Progenitor cell of endocrine pancreas (in vitro differentiated cells): Measurements from ENCODE around the gene EPS15. TPM values are rescaled to one million over a fixed set of nuclear protein-coding genes. Genes with fewer than 3 reads are reported as not detected.

Source experiments
- DNase-seq: peaks from one replicate; pipeline ENCODE4 v3.0.0; 2021; ENCODE audit warnings: low spot score; ENCODE audit not compliant: unreplicated experiment
- H3K27ac Mint-ChIP-seq: 2 replicates; pipeline ENCODE4 v1.8.0; 2021; ENCODE audit warnings: mild to moderate bottlenecking, moderate library complexity, mixed read lengths
- H3K27me3 Mint-ChIP-seq: 2 replicates; pipeline ENCODE4 v1.8.0; 2021; ENCODE audit warnings: mixed read lengths
- H3K36me3 Mint-ChIP-seq: 2 replicates; pipeline ENCODE4 v1.8.0; 2022; ENCODE audit warnings: mixed read lengths; ENCODE audit not compliant: insufficient read depth
- H3K4me1 Mint-ChIP-seq: 2 replicates; pipeline ENCODE4 v1.8.0; 2021; ENCODE audit warnings: low read depth, mixed read lengths
- H3K4me3 Mint-ChIP-seq: 2 replicates; pipeline ENCODE4 v1.8.0; 2021; ENCODE audit warnings: low read depth, mild to moderate bottlenecking, moderate library complexity, mixed read lengths
- H3K9me3 Mint-ChIP-seq: 2 replicates; pipeline ENCODE4 v1.8.0; 2021; ENCODE audit warnings: low read depth, mixed read lengths
- CTCF ChIP-seq: fragments of 200-600 bp; sonication (generic); IDR thresholded peaks from one replicate; pipeline ENCODE4 v1.5.0; 2021; ENCODE audit warnings: antibody characterized with exemption, mild to moderate bottlenecking; ENCODE audit not compliant: unreplicated experiment
- total RNA-seq: library from RNA; stranded (reverse); gene quantifications from 2 replicates; pipeline ENCODE4 v1.2.1, GENCODE V29; 2021

Gene EPS15
- total RNA-seq, 1 donor from 2014 or later = 63.8 TPM

- Mint-ChIP-seq H3K27me3 (no peaks in the 10 kb centered on the region), H3K27ac (no peak overlapping the region), H3K36me3 (peaks cover 24% of the 10 kb centered on the region), H3K4me3 (no peak overlapping the region), H3K9me3 (peaks cover 8% of the 10 kb centered on the region), H3K4me1 (no peaks in the 10 kb centered on the region)
- no peak for TF ChIP-seq CTCF
- DNase-seq = no peak
These were observed 19.4 kb downstream of the EPS15 start for GRCh38 chr1:51499694-51500093.

GRCh38 chr1:51498924-51499323 is 20.1 kb downstream of the EPS15 start:
- Mint-ChIP-seq H3K4me3 (no peak overlapping the region), H3K36me3 (peaks cover 22% of the 10 kb centered on the region), H3K4me1 (peaks cover under 1% of the 10 kb centered on the region), H3K27ac (no peak overlapping the region), H3K9me3 (peaks cover 11% of the 10 kb centered on the region), H3K27me3 (no peaks in the 10 kb centered on the region)
- TF ChIP-seq CTCF = no peak
- DNase-seq = no peak

- DNase-seq = no peak
- H3K4me3 Mint-ChIP-seq = no peak overlapping the region
- H3K27ac Mint-ChIP-seq = no peak overlapping the region
- peaks cover 12% of the 10 kb centered on the region for H3K36me3 Mint-ChIP-seq
- no peaks in the 10 kb centered on the region for H3K27me3 Mint-ChIP-seq
- H3K4me1 Mint-ChIP-seq = peaks cover 3% of the 10 kb centered on the region
- TF ChIP-seq CTCF = no peak
- H3K9me3 Mint-ChIP-seq = peaks cover 10% of the 10 kb centered on the region
These were observed 21.7 kb downstream of the EPS15 start for GRCh38 chr1:51497340-51497739.

GRCh38 chr1:51494138-51494830 is 24.8 kb downstream of the EPS15 start:
- Mint-ChIP-seq H3K9me3 (peaks cover 10% of the 10 kb centered on the region), H3K27me3 (no peaks in the 10 kb centered on the region), H3K4me1 (peaks cover 9% of the 10 kb centered on the region), H3K36me3 (peaks cover 7% of the 10 kb centered on the region), H3K27ac (no peak overlapping the region), H3K4me3 (no peak overlapping the region)
- no peak for DNase-seq
- no peak for TF ChIP-seq CTCF

GRCh38 chr1:51491166-51491981 is 27.7 kb downstream of the EPS15 start:
- Mint-ChIP-seq H3K27me3 (no peaks in the 10 kb centered on the region), H3K4me3 (no peak overlapping the region), H3K36me3 (peaks cover 2% of the 10 kb centered on the region), H3K4me1 (peaks cover 12% of the 10 kb centered on the region), H3K9me3 (peaks cover 5% of the 10 kb centered on the region), H3K27ac (no peak overlapping the region)
- DNase-seq = no peak
- TF ChIP-seq CTCF = no peak
